Lower leg skin (tissue), 3 donors: ENCODE data around the gene TXNRD2.

ENCODE experiments used
- POLR2A ChIP-seq, 2 donors: fragments of 450-650 bp; IDR thresholded peaks; one replicate each; pipeline ENCODE4 v1.6.1; 2016 to 2017; ENCODE audit warnings: antibody characterized with exemption in 2 of 2, mild to moderate bottlenecking in 1 of 2, moderate library complexity in 1 of 2
- TF ChIP-seq, protein P1 (sequence below), 3 donors: fragments of 450-650 bp; IDR thresholded peaks; one replicate each; pipeline ENCODE4 v1.5.1; 2016; ENCODE audit warnings: antibody characterized with exemption in 3 of 3, mild to moderate bottlenecking in 3 of 3, moderate library complexity in 2 of 3

GRCh38 chr22:19972251-19972650 is 30.6 kb upstream of the TXNRD2 start:
- TF ChIP-seq POLR2A (IDR thresholded peaks at IDR 0.05) = no peak
- TF ChIP-seq, protein P1, sequence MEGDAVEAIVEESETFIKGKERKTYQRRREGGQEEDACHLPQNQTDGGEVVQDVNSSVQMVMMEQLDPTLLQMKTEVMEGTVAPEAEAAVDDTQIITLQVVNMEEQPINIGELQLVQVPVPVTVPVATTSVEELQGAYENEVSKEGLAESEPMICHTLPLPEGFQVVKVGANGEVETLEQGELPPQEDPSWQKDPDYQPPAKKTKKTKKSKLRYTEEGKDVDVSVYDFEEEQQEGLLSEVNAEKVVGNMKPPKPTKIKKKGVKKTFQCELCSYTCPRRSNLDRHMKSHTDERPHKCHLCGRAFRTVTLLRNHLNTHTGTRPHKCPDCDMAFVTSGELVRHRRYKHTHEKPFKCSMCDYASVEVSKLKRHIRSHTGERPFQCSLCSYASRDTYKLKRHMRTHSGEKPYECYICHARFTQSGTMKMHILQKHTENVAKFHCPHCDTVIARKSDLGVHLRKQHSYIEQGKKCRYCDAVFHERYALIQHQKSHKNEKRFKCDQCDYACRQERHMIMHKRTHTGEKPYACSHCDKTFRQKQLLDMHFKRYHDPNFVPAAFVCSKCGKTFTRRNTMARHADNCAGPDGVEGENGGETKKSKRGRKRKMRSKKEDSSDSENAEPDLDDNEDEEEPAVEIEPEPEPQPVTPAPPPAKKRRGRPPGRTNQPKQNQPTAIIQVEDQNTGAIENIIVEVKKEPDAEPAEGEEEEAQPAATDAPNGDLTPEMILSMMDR (IDR thresholded peaks at IDR 0.05) = no peak
